ENCODE results near the gene ITPR2.
"Not testable (repeated sequence)": the region's sequence is repeated elsewhere in the genome, so short reads cannot be mapped to it uniquely, and the experiment has no call there.

The ITPR2 gene

GRCh38 chr12:26467351-26467750, 365.6 kb downstream of the ITPR2 start:
- H3K4me3 Mint-ChIP-seq: no peak overlapping the region
- ATAC-seq (no peak), DNase-seq (ENCODE audit: low spot score in 2 of 2) (no peak)
- no peaks in the 10 kb centered on the region for H3K9me3 Mint-ChIP-seq
- H3K27ac Mint-ChIP-seq: no peak overlapping the region
- peaks cover 8% of the 10 kb centered on the region for H3K4me1 Mint-ChIP-seq
- no peaks in the 10 kb centered on the region for H3K36me3 Mint-ChIP-seq

- ATAC-seq (no peak), DNase-seq (ENCODE audit: low spot score in 2 of 2) (no peak)
- Mint-ChIP-seq H3K9me3 (no peaks in the 10 kb centered on the region), H3K4me3 (no peak overlapping the region), H3K36me3 (no peaks in the 10 kb centered on the region), H3K4me1 (peaks cover 8% of the 10 kb centered on the region), H3K27ac (no peak overlapping the region)
Observed at GRCh38 chr12:26466726-26467125, 366.3 kb downstream of the ITPR2 start.

GRCh38 chr12:26465419-26466097, 367.4 kb downstream of the ITPR2 start:
- no peak for DNase-seq (ENCODE audit: low spot score in 2 of 2)
- H3K9me3 Mint-ChIP-seq: no peaks in the 10 kb centered on the region
- H3K27ac Mint-ChIP-seq: no peak overlapping the region
- H3K4me3 Mint-ChIP-seq: no peak overlapping the region
- no peaks in the 10 kb centered on the region for H3K4me1 Mint-ChIP-seq
- ATAC-seq: no peak
- H3K36me3 Mint-ChIP-seq: no peaks in the 10 kb centered on the region

- peak; percentile 51 for ATAC-seq
Observed at GRCh38 chr12:26461776-26462175, 371.2 kb downstream of the ITPR2 start.

GRCh38 chr12:26460361-26460760, 372.6 kb downstream of the ITPR2 start:
- H3K4me3 Mint-ChIP-seq: no peak overlapping the region
- H3K4me1 Mint-ChIP-seq: peaks cover 9% of the 10 kb centered on the region
- H3K9me3 Mint-ChIP-seq: no peaks in the 10 kb centered on the region
- DNase-seq (ENCODE audit: low spot score in 2 of 2) (no peak), ATAC-seq (no peak)
- H3K27ac Mint-ChIP-seq: no peak overlapping the region
- no peaks in the 10 kb centered on the region for H3K36me3 Mint-ChIP-seq

More at GRCh38 chr12:26461776-26462175, 371.2 kb downstream of the ITPR2 start:
- Mint-ChIP-seq H3K27ac (no peak overlapping the region), H3K36me3 (no peaks in the 10 kb centered on the region), H3K4me1 (peaks cover 7% of the 10 kb centered on the region), H3K4me3 (no peak overlapping the region), H3K9me3 (no peaks in the 10 kb centered on the region)
- no peak for DNase-seq (ENCODE audit: low spot score in 2 of 2)

- H3K4me3 Mint-ChIP-seq: no peak overlapping the region
- no peak overlapping the region for H3K27ac Mint-ChIP-seq
- H3K36me3 Mint-ChIP-seq: no peaks in the 10 kb centered on the region
- ATAC-seq (no peak), DNase-seq (ENCODE audit: low spot score in 2 of 2) (no peak)
- no peaks in the 10 kb centered on the region for H3K9me3 Mint-ChIP-seq
- H3K4me1 Mint-ChIP-seq: peaks cover 9% of the 10 kb centered on the region
Observed at GRCh38 chr12:26455936-26456574, 376.9 kb downstream of the ITPR2 start.

GRCh38 chr12:26453246-26453645, 379.7 kb downstream of the ITPR2 start:
- Mint-ChIP-seq H3K4me3 (no peak overlapping the region), H3K27ac (no peak overlapping the region), H3K9me3 (no peaks in the 10 kb centered on the region), H3K4me1 (peaks cover 9% of the 10 kb centered on the region), H3K36me3 (no peaks in the 10 kb centered on the region)
- DNase-seq (ENCODE audit: low spot score in 2 of 2): no peak
- ATAC-seq: no peak

- no peak overlapping the region for H3K27ac Mint-ChIP-seq
- no peak for ATAC-seq
- peaks cover 9% of the 10 kb centered on the region for H3K4me1 Mint-ChIP-seq
- no peak overlapping the region for H3K4me3 Mint-ChIP-seq
- H3K9me3 Mint-ChIP-seq: no peaks in the 10 kb centered on the region
- DNase-seq (ENCODE audit: low spot score in 2 of 2): no peak
- no peaks in the 10 kb centered on the region for H3K36me3 Mint-ChIP-seq
Observed at GRCh38 chr12:26452511-26452910, 380.5 kb downstream of the ITPR2 start.

- peaks cover 2% of the 10 kb centered on the region for H3K4me1 Mint-ChIP-seq
- no peak overlapping the region for H3K27ac Mint-ChIP-seq
- ATAC-seq (no peak), DNase-seq (ENCODE audit: low spot score in 2 of 2) (no peak)
- no peaks in the 10 kb centered on the region for H3K36me3 Mint-ChIP-seq
- H3K9me3 Mint-ChIP-seq: no peaks in the 10 kb centered on the region
- no peak overlapping the region for H3K4me3 Mint-ChIP-seq
Observed at GRCh38 chr12:26451763-26452162, 381.2 kb downstream of the ITPR2 start.

GRCh38 chr12:26445909-26446308, 387.1 kb downstream of the ITPR2 start:
- Mint-ChIP-seq H3K27ac (no peak overlapping the region), H3K9me3 (no peaks in the 10 kb centered on the region), H3K36me3 (peaks cover 10% of the 10 kb centered on the region), H3K4me1 (no peaks in the 10 kb centered on the region), H3K4me3 (no peak overlapping the region)
- ATAC-seq: no peak
- DNase-seq (ENCODE audit: low spot score in 2 of 2): no peak

- H3K4me3 Mint-ChIP-seq: no peak overlapping the region
- ATAC-seq (no peak), DNase-seq (ENCODE audit: low spot score in 2 of 2) (no peak)
- no peak overlapping the region for H3K27ac Mint-ChIP-seq
- H3K4me1 Mint-ChIP-seq: no peaks in the 10 kb centered on the region
- no peaks in the 10 kb centered on the region for H3K9me3 Mint-ChIP-seq
- H3K36me3 Mint-ChIP-seq: peaks cover 26% of the 10 kb centered on the region
Observed at GRCh38 chr12:26443309-26443708, 389.7 kb downstream of the ITPR2 start.

GRCh38 chr12:26441434-26441833, 391.6 kb downstream of the ITPR2 start:
- no peak overlapping the region for H3K27ac Mint-ChIP-seq
- ATAC-seq: no peak
- H3K36me3 Mint-ChIP-seq: peaks cover 31% of the 10 kb centered on the region

GRCh38 chr12:26435069-26435404, 398.0 kb downstream of the ITPR2 start:
- ATAC-seq (no peak), DNase-seq (ENCODE audit: low spot score in 2 of 2) (no peak)
- H3K27ac Mint-ChIP-seq: no peak overlapping the region
- H3K36me3 Mint-ChIP-seq: peaks cover 18% of the 10 kb centered on the region
- no peaks in the 10 kb centered on the region for H3K4me1 Mint-ChIP-seq
- no peaks in the 10 kb centered on the region for H3K9me3 Mint-ChIP-seq
- no peak overlapping the region for H3K4me3 Mint-ChIP-seq

More at GRCh38 chr12:26441434-26441833, 391.6 kb downstream of the ITPR2 start:
- Mint-ChIP-seq H3K4me1 (no peaks in the 10 kb centered on the region), H3K9me3 (no peaks in the 10 kb centered on the region), H3K4me3 (no peak overlapping the region)
- no peak for DNase-seq (ENCODE audit: low spot score in 2 of 2)

- H3K36me3 Mint-ChIP-seq: peaks cover 16% of the 10 kb centered on the region
- ATAC-seq (peak; percentile 50), DNase-seq (ENCODE audit: low spot score in 2 of 2) (no peak)
- H3K4me1 Mint-ChIP-seq: no peaks in the 10 kb centered on the region
- H3K4me3 Mint-ChIP-seq: no peak overlapping the region
- H3K27ac Mint-ChIP-seq: no peak overlapping the region
- H3K9me3 Mint-ChIP-seq: no peaks in the 10 kb centered on the region
Observed at GRCh38 chr12:26434299-26435068, 398.5 kb downstream of the ITPR2 start.

GRCh38 chr12:26433701-26434100, 399.3 kb downstream of the ITPR2 start:
- H3K9me3 Mint-ChIP-seq; DNase-seq (ENCODE audit: low spot score in 2 of 2); ATAC-seq; H3K27ac Mint-ChIP-seq; H3K36me3 Mint-ChIP-seq; H3K4me1 Mint-ChIP-seq; H3K4me3 Mint-ChIP-seq: not testable (repeated sequence)

- ATAC-seq: no peak
- Mint-ChIP-seq H3K36me3 (no peaks in the 10 kb centered on the region), H3K4me3 (no peak overlapping the region), H3K27ac (no peak overlapping the region), H3K9me3 (no peaks in the 10 kb centered on the region), H3K4me1 (no peaks in the 10 kb centered on the region)
- no peak for DNase-seq (ENCODE audit: low spot score in 2 of 2)
Observed at GRCh38 chr12:26431211-26431610, 401.8 kb downstream of the ITPR2 start.

Data from stimulated activated effector memory CD8-positive, alpha-beta T cell treated with anti-CD3 and anti-CD28 coated beads, Interleukin-12 subunit alpha, Interleukin-12 subunit beta, amount 100 ng/mL, for 72 hours (primary cell).